ENCODE measurements around the gene NAT14. TPM values are rescaled to one million over a fixed set of nuclear protein-coding genes. Genes with fewer than 3 reads are reported as not detected.

The NAT14 gene
- total and polyA plus RNA-seq, 2 of the 8 experiments (the other 6 are each of a cell fraction or from before 2014, with no cell fraction given), result 47.1 to 71.2 TPM

- peak; percentile 80 for TF ChIP-seq RNF2 (IDR thresholded peaks at IDR 0.05; ENCODE audit: borderline replicate concordance, low read depth, low read length, missing control alignments, poor library complexity, severe bottlenecking)
- peak; percentile 99 for TF ChIP-seq MAX (IDR thresholded peaks at IDR 0.05)
- TF ChIP-seq ATF3 (IDR thresholded peaks at IDR 0.05; ENCODE audit: insufficient read depth, low read depth, low read length), result peak; percentile 65; the same call in 1 of the 2 replicates
- no peak for TF ChIP-seq POLR2A (IDR thresholded peaks at IDR 0.05; ENCODE audit: control extremely low read depth in 1 of 2, low read depth in 2 of 2, low read length in 2 of 2)
- TF ChIP-seq NRF1 (IDR thresholded peaks at IDR 0.05; ENCODE audit: low read depth, low read length), result peak; percentile 84
- peak; percentile 40; the same call in 1 of the 2 replicates for TF ChIP-seq USF2 (IDR thresholded peaks at IDR 0.05; ENCODE audit: low read length)
- TF ChIP-seq FOSL1 (IDR thresholded peaks at IDR 0.05; ENCODE audit: insufficient read depth, low read depth, low read length), result no peak
- TF ChIP-seq HDAC6 (IDR thresholded peaks at IDR 0.05; ENCODE audit: low read depth, low read length), result no peak
- peak; percentile 95 to 98 (median 95) for TF ChIP-seq CTCF (IDR thresholded peaks at IDR 0.05; ENCODE audit: control extremely low read depth in 1 of 3, insufficient read depth in 1 of 3, low read depth in 1 of 3, low read length in 3 of 3)
- no peak for TF ChIP-seq ZNF274 (IDR thresholded peaks at IDR 0.05; ENCODE audit: borderline replicate concordance, extremely low read depth, low read length)
- TF ChIP-seq NANOG (IDR thresholded peaks at IDR 0.05; ENCODE audit: insufficient read depth, low read depth, low read length, poor library complexity, severe bottlenecking), result no peak
- no peak for TF ChIP-seq BACH1 (IDR thresholded peaks at IDR 0.05; ENCODE audit: low read length)
- peak in 1 of 2 experiments; percentile 79; a peak in 1 of 4 replicates for TF ChIP-seq HDAC2 (IDR thresholded peaks at IDR 0.05; ENCODE audit: borderline replicate concordance in 1 of 2, low read depth in 2 of 2, low read length in 2 of 2)
- TF ChIP-seq GTF2F1 (IDR thresholded peaks at IDR 0.05; ENCODE audit: borderline replicate concordance, low read depth, low read length), result peak; percentile 68; the same call in 1 of the 2 replicates
- TF ChIP-seq RFX5 (IDR thresholded peaks at IDR 0.05; ENCODE audit: borderline replicate concordance, low read depth, low read length), result peak; percentile 96
- peak; percentile 96 for TF ChIP-seq CREB1 (IDR thresholded peaks at IDR 0.05)
- no peak for TF ChIP-seq TBP (IDR thresholded peaks at IDR 0.05; ENCODE audit: low read depth, low read length)
- no peak for TF ChIP-seq SAP30 (IDR thresholded peaks at IDR 0.05; ENCODE audit: insufficient read depth, insufficient replicate concordance, low read length)
These were observed 18.7 kb downstream of the NAT14 start (continued) for GRCh38 chr19:55503502-55504251.
